Type B pancreatic cell (in vitro differentiated cells): ENCODE results near the gene CNTF. TPM values are rescaled to one million over a fixed set of nuclear protein-coding genes. Genes with fewer than 3 reads are reported as not detected.

Experiments used
- DNase-seq: peaks from one replicate; pipeline ENCODE4 v3.0.0; 2021; ENCODE audit warnings: mixed read lengths; ENCODE audit not compliant: unreplicated experiment; ENCODE audit errors: extremely low spot score
- H3K27ac Mint-ChIP-seq: 2 replicates; pipeline ENCODE4 v1.8.0; 2021; ENCODE audit warnings: mild to moderate bottlenecking, mixed read lengths
- H3K27me3 Mint-ChIP-seq: 2 replicates; pipeline ENCODE4 v1.8.0; 2021; ENCODE audit warnings: mixed read lengths
- H3K36me3 Mint-ChIP-seq: 2 replicates; pipeline ENCODE4 v1.8.0; 2021; ENCODE audit warnings: mixed read lengths
- H3K4me1 Mint-ChIP-seq: one replicate; pipeline ENCODE4 v1.8.0; 2021; ENCODE audit warnings: mixed read lengths; ENCODE audit not compliant: unreplicated experiment
- H3K4me3 Mint-ChIP-seq: 2 replicates; pipeline ENCODE4 v1.8.0; 2021; ENCODE audit warnings: mild to moderate bottlenecking, mixed read lengths
- H3K9me3 Mint-ChIP-seq: 2 replicates; pipeline ENCODE4 v1.8.0; 2021; ENCODE audit warnings: mixed read lengths
- CTCF ChIP-seq: fragments of 200-600 bp; sonication (generic); conservative IDR thresholded peaks from 2 replicates; pipeline ENCODE4 v1.5.0; 2021; ENCODE audit warnings: antibody characterized with exemption, mild to moderate bottlenecking
- total RNA-seq: library from RNA; stranded (reverse); gene quantifications from 2 replicates; pipeline ENCODE4 v1.2.1, GENCODE V29; 2021; ENCODE audit warnings: low replicate concordance

Gene CNTF
- total RNA-seq, 1 donor from 2014 or later, result 2.0 TPM

- no peak for TF ChIP-seq CTCF
- DNase-seq, result no peak
- Mint-ChIP-seq H3K4me1 (peaks cover 15% of the 10 kb centered on the region), H3K27me3 (no peaks in the 10 kb centered on the region), H3K9me3 (no peaks in the 10 kb centered on the region), H3K27ac (no peak overlapping the region), H3K4me3 (peak overlapping the region; percentile 32), H3K36me3 (peaks cover 4% of the 10 kb centered on the region)
Observed at GRCh38 chr11:58582437-58582836, 40.0 kb upstream of the CNTF start.

GRCh38 chr11:58586998-58587397, 35.5 kb upstream of the CNTF start:
- H3K4me1 Mint-ChIP-seq, result peaks cover 5% of the 10 kb centered on the region
- TF ChIP-seq CTCF, result no peak
- H3K9me3 Mint-ChIP-seq, result no peaks in the 10 kb centered on the region
- H3K4me3 Mint-ChIP-seq, result no peak overlapping the region
- DNase-seq, result no peak
- H3K27ac Mint-ChIP-seq, result no peak overlapping the region
- H3K27me3 Mint-ChIP-seq, result no peaks in the 10 kb centered on the region
- H3K36me3 Mint-ChIP-seq, result peaks cover 13% of the 10 kb centered on the region

- no peaks in the 10 kb centered on the region for H3K27me3 Mint-ChIP-seq
- H3K4me3 Mint-ChIP-seq, result no peak overlapping the region
- H3K36me3 Mint-ChIP-seq, result peaks cover 15% of the 10 kb centered on the region
- no peak for DNase-seq
- no peaks in the 10 kb centered on the region for H3K9me3 Mint-ChIP-seq
- TF ChIP-seq CTCF, result no peak
- H3K4me1 Mint-ChIP-seq, result peaks cover 23% of the 10 kb centered on the region
- H3K27ac Mint-ChIP-seq, result no peak overlapping the region
Observed at GRCh38 chr11:58591659-58592058, 30.8 kb upstream of the CNTF start.

DNA sequence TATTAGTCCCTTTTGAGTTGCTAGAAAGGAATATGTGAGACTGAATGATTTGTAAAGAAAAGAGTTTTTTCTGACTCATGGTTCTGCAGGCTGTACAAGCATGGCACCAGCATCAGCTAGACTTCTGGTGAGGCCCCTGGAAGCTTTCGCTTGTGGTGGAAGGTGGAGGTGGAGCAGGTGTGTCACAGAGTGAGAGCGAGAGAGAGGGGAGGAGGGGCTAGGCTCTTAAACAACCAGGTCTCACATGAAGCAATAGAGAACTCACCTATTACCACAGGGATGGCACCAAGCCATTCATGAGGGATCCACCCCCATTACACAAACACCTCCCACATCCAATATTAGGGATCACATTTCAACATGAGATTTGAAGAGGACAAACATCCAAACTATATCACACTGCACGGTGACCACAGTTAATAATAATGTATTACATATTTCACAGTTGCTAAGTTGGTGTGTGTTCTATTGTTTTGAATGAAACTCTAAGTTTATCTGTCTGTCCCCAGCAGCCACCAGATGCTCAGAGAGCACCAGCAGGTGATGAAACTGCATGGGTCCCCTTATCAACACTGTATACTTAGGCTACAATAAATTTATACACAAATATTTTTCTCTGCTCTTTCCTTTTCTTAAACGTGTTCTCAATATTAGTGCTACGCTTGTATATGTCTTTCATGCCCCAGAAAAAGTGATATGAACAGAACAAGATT, 29.5 kb upstream of the CNTF start:
- H3K27ac Mint-ChIP-seq, result no peak overlapping the region
- no peak for DNase-seq
- peaks cover 15% of the 10 kb centered on the region for H3K36me3 Mint-ChIP-seq
- H3K4me3 Mint-ChIP-seq, result no peak overlapping the region
- no peaks in the 10 kb centered on the region for H3K9me3 Mint-ChIP-seq
- TF ChIP-seq CTCF, result no peak
- no peaks in the 10 kb centered on the region for H3K27me3 Mint-ChIP-seq
- H3K4me1 Mint-ChIP-seq, result peaks cover 26% of the 10 kb centered on the region

GRCh38 chr11:58594826-58595225, 27.6 kb upstream of the CNTF start:
- H3K4me1 Mint-ChIP-seq, result peaks cover 26% of the 10 kb centered on the region
- no peak for TF ChIP-seq CTCF
- no peak overlapping the region for H3K4me3 Mint-ChIP-seq
- no peak overlapping the region for H3K27ac Mint-ChIP-seq
- DNase-seq, result no peak
- no peaks in the 10 kb centered on the region for H3K9me3 Mint-ChIP-seq
- no peaks in the 10 kb centered on the region for H3K27me3 Mint-ChIP-seq
- peaks cover 15% of the 10 kb centered on the region for H3K36me3 Mint-ChIP-seq
